ENCODE results near the gene OR10A3.

Gene OR10A3

DNA sequence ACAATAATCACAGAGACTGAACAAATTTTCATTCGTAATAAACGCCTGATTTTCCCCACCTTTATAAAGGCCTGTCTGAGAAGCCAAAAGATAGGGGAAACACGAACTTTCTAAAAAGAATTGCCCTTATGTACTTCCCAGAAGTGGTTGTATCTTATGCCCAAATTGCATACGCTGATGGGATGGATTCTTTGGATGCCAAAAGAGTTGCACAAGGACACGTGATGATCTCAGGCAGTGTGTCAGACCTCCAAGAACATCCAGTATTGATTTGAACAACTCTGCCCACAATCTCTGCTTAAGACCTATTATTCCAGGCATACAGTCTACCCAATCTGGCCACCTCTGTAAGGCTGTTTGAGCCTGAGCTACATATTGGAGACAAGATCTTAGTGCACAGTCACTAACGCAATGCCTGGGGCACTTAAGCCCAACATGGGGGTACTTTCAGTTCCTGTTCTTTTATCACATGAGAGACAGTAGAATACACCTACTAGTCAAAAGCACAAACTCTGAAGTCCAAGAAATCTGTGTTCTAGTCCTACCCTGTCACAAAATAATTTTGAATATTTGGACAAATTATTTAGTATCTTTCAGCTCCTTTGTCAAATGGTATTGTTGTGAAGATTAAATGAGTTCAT lies 49.3 kb downstream of the OR10A3 start:
- DNase-seq (ENCODE audit: low spot score): no peak

DNA sequence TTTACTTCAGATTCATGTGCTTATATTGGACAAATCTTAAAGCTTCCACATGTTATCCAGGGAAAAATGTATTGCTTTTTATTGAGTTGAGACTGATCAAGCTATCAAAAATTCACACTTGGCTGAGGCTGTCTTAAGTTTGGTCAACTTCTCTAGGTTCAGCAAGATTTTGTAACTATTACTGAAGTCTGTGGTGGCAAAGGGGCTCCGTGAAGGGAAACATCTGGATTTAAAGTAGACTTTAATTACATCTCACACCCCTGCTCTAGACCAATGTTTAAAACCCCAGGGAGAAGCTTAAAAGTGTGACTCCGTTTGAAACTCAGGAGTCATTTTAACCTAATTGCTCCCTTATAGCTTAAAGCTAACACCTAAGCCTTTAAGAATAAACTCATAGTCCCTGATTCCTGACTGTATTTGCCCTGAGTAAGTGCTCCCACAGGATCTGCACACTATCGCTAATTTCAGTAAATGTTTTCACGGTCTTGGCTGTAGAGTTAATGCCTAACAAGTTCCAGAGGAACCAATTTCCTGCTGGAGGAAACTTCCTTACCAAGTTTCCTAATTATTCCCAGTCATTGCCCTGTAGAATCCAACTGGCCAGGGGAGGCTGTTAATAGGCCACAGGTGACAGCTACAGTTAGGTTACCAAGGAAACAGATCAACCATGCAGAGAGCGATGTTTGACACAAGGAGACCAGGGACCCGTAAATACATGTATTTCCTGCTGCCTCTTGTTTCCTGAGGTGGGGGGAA lies 50.9 kb downstream of the OR10A3 start:
- DNase-seq (ENCODE audit: low spot score): no peak

DNA sequence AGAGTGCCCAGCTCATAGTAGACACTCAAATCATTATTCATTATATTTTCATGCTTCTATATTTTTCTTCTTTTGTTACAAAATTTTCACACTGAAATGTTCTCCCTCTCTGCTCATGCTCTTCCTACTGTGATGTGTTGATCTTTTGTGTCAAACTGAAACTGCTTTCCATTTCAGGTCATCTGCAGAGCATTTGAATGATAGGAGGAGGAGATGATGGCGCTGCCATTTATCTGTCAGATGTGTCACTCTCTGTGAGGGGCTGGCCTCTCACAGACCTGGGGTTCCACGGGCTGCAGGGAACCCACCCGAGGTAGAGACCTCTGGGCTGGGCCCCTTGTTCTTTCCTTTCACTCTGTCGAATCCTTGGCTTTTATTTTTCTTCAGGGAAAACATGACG lies 51.5 kb downstream of the OR10A3 start:
- no peak for DNase-seq (ENCODE audit: low spot score)
